ENCODE data around the gene DAAM2.

Gene DAAM2

DNA sequence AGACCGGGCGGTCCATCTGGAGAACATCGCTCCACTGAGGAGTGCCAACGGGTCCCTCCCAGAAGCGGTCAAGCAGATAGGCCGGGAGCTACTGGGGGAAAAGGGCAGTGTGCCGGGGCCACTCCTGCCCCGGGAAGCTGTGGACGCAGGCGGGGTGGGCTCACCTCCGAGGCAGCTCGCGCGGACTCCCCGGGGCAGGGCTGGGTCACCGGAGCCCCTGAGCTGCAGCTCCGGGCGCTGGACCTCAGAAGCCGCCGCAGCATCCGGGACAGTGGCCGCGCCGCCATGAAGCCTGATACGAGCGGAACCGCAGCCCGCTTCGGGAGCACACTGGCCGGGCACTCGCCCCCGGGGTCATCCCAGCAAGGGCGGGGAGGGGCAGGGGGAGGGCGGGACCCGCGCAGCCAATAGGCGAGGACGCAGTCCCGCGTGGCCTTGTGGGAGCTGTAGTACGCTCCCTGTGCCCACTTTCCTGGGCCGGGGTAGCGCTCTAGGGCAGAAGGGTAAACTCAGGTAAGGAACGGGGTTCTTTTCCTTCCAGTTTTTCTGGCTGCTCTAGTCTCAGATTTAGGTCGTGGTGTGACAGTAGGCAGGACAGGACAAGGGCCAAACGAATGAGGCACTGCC, 142.1 kb downstream of the DAAM2 start, which contains the start of gene MOCS1:
Gene MOCS1, minus strand, starts transcription at position 332 of the 627 bp plus-strand sequence. Its CDS starts 45 bp downstream, at position 287.
- DNase-seq, result no peak

DNA sequence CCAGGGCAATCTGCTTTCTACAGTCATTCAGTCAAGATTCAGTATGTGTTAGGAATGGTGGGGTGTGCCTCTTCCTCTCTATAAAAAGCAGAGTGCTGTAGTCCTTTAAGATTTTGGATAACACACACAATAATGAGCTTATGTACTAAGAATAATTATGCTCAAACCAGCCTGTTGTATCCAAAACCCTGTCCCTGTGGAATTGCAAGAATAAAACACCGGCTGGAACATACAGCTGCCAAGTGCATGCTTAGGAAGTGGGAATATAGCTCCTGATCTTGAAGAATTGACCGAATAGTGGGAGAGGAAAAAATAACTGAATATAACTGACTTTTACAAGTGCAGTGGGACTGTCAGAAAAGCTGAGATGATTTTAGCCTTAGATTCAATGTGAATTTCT, 143.1 kb downstream of the DAAM2 start:
- no peak for DNase-seq

- DNase-seq, result no peak
Measured at GRCh38 chr6:39936857-39937256, 144.7 kb downstream of the DAAM2 start.

DNA sequence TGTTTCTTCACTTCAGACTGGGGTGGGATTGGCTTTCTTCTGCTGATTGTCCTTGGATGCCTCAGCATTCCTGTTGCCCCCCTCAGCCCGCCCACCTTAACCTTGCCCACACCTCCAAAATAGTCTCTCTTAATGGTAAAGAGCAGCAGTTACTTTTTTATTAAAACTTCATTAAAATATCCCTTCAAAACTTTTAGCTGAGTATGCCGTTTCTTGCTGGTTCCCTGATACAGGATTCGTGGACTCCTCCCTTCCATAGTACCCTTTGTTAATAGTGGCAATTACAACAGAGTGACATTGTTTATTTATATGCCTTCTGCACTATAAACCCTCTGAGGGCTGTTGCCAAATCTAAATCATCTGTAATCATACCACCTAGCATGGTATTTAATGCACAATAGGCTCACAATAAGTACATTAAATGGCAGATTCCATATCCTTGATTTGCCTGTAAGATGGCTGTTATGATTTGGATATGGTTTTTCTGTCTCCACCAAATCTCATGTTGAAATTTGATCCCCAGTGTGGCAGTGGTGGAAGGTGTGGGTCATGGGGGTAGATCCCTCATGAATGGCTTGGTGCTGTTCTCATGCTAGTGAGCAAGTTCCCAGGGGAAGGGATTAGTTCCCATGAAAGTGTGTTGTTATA, 145.6 kb downstream of the DAAM2 start:
- peak; percentile 63 for DNase-seq

- no peak for DNase-seq
Measured at GRCh38 chr6:39938773-39939654, 146.8 kb downstream of the DAAM2 start.

DNA sequence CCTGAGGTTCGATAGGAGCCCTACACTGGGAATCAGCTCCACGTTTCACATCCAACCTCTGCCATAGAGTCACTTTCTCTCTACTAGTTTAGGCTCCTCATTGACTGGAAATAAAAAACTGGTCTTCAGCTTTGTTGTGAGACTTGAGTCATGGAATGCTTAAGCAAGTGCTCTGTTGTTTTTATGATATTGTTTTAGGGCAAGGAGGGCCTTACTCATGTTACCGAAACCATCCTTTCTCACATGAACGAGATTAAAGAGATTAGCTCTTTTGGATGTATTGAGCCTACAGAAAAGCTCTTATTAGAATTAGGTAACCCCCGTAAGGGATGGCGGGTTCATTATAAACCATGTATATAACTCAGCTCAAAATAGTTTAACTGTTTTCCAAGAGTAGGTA, 149.0 kb downstream of the DAAM2 start:
- DNase-seq, result no peak

GRCh38 chr6:39941820-39942219, 149.6 kb downstream of the DAAM2 start:
- no peak for DNase-seq

GRCh38 chr6:39942903-39943580, 150.9 kb downstream of the DAAM2 start:
- no peak for DNase-seq

DNA sequence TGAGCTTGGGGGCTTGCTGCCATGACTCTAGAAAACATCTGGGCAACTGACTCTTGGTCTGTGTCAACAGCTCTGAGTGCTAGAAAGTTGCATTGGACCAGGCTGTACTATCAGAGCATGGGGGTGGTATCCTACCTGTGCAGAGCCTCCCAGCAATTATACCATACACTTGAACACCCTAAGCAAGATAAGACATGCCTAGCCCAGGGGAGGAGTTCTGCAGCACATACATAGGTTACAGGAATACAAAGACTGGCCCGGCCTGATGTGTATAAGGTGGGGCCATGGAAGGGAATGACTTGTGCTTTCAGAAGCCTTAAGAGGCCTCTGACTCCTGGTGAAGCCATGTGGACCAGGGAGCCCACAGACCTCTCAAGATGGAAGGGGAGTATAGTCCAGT, 153.4 kb downstream of the DAAM2 start:
- DNase-seq, result no peak

DNA sequence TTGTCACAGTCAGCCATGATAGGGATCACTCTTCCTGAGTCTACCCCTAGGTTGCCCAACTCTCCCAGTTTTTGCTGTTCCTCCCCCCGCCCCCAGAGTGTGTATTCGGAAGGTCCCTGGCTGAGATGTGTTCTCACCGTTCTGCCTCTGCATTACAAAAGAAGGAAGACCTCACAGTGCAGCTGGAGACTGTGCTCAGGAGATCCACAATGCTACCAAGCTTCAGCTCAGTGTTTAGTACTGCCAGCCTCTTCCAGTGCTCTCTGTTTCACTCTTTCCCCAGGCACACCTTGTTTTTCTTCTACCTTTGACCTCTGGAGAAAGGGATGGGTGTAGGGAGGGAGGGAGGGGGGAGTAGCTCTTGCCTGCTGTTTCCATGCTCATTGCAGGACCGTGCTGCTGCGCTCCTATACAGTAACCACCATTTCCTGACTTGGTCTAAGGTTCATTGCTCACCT, 155.5 kb downstream of the DAAM2 start:
- DNase-seq, result no peak

- no peak for DNase-seq
Measured at GRCh38 chr6:39948199-39948791, 156.1 kb downstream of the DAAM2 start.

DNA sequence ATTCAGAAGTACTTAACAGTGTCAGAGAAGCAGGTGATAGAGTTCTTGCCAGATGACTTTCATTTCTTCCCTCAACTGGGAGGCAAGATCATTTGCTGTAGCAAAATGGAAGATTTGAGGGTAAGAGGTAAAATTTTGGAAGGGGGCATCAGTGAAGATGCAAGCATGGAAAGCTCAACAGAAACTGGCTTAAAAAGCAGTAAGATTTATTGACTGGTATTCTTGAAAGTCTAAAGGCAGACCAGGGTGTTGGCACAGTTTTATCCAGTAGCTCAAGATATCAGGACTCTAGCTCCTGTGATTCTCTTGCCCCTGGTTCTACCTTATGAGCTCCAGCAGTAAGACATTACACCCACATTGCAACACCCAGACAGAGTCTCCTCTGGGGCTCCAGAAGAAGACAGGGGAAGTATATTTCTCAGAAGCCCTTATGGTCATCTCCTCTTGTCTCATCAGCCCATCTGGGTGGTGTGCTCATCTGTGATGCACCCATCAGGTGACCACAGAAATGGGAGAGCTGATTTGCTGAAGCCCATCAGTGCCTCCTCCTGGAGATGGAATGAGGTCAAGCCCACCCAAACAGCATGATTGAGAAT, 158.0 kb downstream of the DAAM2 start:
- DNase-seq, result no peak

GRCh38 chr6:39951191-39951590, 159.0 kb downstream of the DAAM2 start:
- DNase-seq, result no peak

- DNase-seq, result no peak
Measured at GRCh38 chr6:39951716-39952115, 159.5 kb downstream of the DAAM2 start.

GRCh38 chr6:39952167-39952566, 160.0 kb downstream of the DAAM2 start:
- no peak for DNase-seq

DNA sequence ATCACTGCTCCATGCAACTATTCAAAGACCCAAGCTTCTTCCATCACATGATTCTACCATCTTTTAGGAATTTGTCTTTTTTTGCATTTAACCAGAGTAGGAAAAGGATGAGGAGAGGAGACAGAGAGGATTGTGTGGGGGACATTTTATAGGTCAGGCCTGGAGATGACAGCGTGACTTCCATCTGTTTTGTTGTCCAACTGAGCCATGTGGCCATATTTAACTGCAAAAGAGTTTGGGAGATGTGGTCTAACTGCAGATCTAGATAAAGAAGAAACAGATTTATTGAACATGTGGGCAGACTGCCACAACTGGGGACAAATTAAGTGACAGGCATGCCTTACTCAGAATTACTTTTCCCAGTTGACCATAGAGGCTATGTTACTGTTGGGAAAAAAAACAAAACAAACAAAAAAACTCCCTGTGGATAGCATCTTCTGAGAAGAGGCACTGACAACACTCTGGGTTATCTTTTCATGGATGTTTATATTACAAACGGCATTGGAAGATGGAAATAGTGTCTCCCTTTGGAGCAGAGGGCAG, 161.0 kb downstream of the DAAM2 start:
- DNase-seq, result no peak
